Neural cell (in vitro differentiated cells): Measurements from ENCODE around the gene RMI1.

ENCODE experiments used
- CTCF ChIP-seq: fragments of 450-650 bp; IDR thresholded peaks from 2 replicates; pipeline ENCODE4 v1.5.1; 2014; ENCODE audit warnings: antibody characterized with exemption, mild to moderate bottlenecking, moderate library complexity; ENCODE audit not compliant: poor library complexity, severe bottlenecking
- EP300 ChIP-seq: fragments of 450-650 bp; conservative IDR thresholded peaks from 2 replicates; pipeline ENCODE4 v1.6.1; 2014; ENCODE audit warnings: antibody characterized with exemption, mild to moderate bottlenecking, moderate library complexity; ENCODE audit not compliant: poor library complexity, severe bottlenecking
- EZH2 ChIP-seq: fragments of 200-600, 300-800 bp; shearing (Covaris generic), sonication (generic); IDR thresholded peaks from 2 replicates; pipeline ENCODE4 v1.6.1; 2014; ENCODE audit warnings: antibody characterized with exemption, low read length, borderline replicate concordance, mild to moderate bottlenecking; ENCODE audit not compliant: insufficient read depth, poor library complexity, severe bottlenecking
- RAD21 ChIP-seq: fragments of 450-650 bp; conservative IDR thresholded peaks from 2 replicates; pipeline ENCODE4 v1.6.1; 2014; ENCODE audit warnings: antibody characterized with exemption, mild to moderate bottlenecking, moderate library complexity
- TF ChIP-seq, protein P1 (sequence below): IDR thresholded peaks from 2 replicates; pipeline ENCODE4 v1.6.1; 2012; ENCODE audit warnings: borderline replicate concordance

- no peak for TF ChIP-seq EZH2
- no peak for TF ChIP-seq CTCF
- TF ChIP-seq, protein P1, sequence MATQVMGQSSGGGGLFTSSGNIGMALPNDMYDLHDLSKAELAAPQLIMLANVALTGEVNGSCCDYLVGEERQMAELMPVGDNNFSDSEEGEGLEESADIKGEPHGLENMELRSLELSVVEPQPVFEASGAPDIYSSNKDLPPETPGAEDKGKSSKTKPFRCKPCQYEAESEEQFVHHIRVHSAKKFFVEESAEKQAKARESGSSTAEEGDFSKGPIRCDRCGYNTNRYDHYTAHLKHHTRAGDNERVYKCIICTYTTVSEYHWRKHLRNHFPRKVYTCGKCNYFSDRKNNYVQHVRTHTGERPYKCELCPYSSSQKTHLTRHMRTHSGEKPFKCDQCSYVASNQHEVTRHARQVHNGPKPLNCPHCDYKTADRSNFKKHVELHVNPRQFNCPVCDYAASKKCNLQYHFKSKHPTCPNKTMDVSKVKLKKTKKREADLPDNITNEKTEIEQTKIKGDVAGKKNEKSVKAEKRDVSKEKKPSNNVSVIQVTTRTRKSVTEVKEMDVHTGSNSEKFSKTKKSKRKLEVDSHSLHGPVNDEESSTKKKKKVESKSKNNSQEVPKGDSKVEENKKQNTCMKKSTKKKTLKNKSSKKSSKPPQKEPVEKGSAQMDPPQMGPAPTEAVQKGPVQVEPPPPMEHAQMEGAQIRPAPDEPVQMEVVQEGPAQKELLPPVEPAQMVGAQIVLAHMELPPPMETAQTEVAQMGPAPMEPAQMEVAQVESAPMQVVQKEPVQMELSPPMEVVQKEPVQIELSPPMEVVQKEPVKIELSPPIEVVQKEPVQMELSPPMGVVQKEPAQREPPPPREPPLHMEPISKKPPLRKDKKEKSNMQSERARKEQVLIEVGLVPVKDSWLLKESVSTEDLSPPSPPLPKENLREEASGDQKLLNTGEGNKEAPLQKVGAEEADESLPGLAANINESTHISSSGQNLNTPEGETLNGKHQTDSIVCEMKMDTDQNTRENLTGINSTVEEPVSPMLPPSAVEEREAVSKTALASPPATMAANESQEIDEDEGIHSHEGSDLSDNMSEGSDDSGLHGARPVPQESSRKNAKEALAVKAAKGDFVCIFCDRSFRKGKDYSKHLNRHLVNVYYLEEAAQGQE, result no peak
- TF ChIP-seq EP300, result no peak
- TF ChIP-seq RAD21, result no peak
Measured at GRCh38 chr9:84027201-84027600, 46.6 kb downstream of the RMI1 start.
